ENCODE data around the gene MAPK8. TPM values are rescaled to one million over a fixed set of nuclear protein-coding genes. Genes with fewer than 3 reads are reported as not detected.

MAPK8 gene
- total RNA-seq, 1 donor from 2014 or later, result 7.7 TPM

- no peak for TF ChIP-seq CTCF (IDR thresholded peaks at IDR 0.05)
- no peaks in the 10 kb centered on the region for H3K9me3 ChIP-seq
These were observed 15.5 kb downstream of the MAPK8 start for GRCh38 chr10:48322017-48322416.

GRCh38 chr10:48324580-48324979 lies 18.1 kb downstream of the MAPK8 start:
- no peaks in the 10 kb centered on the region for H3K4me1 ChIP-seq
- DNase-seq (ENCODE audit: low spot score in 2 of 2), result no peak
- intact Hi-C loops (cut with DNase I), result no loop called here
- no peaks in the 10 kb centered on the region for H3K36me3 ChIP-seq
- no peaks in the 10 kb centered on the region for H3K27me3 ChIP-seq
- no peak for TF ChIP-seq CTCF (IDR thresholded peaks at IDR 0.05)
- no peaks in the 10 kb centered on the region for H3K9me3 ChIP-seq
- H3K27ac ChIP-seq, result no peak overlapping the region
- H3K4me3 ChIP-seq, result no peak overlapping the region

More at GRCh38 chr10:48322017-48322416, 15.5 kb downstream of the MAPK8 start:
- Histone ChIP-seq H3K36me3 (no peaks in the 10 kb centered on the region), H3K4me1 (no peaks in the 10 kb centered on the region), H3K4me3 (no peak overlapping the region), H3K27me3 (no peaks in the 10 kb centered on the region), H3K27ac (no peak overlapping the region)
- DNase-seq (ENCODE audit: low spot score in 2 of 2), result no peak
- intact Hi-C loops (cut with DNase I), result no loop called here

- Histone ChIP-seq H3K9me3 (no peaks in the 10 kb centered on the region), H3K4me1 (no peaks in the 10 kb centered on the region), H3K27me3 (no peaks in the 10 kb centered on the region), H3K36me3 (no peaks in the 10 kb centered on the region), H3K4me3 (no peak overlapping the region), H3K27ac (no peak overlapping the region)
- intact Hi-C loops (cut with DNase I), result no loop called here
- no peak for DNase-seq (ENCODE audit: low spot score in 2 of 2)
- no peak for TF ChIP-seq CTCF (IDR thresholded peaks at IDR 0.05)
These were observed 23.8 kb downstream of the MAPK8 start for GRCh38 chr10:48330269-48330668.

- no peaks in the 10 kb centered on the region for H3K4me1 ChIP-seq
- H3K4me3 ChIP-seq, result no peak overlapping the region
- intact Hi-C loops (cut with DNase I), result no loop called here
- no peaks in the 10 kb centered on the region for H3K36me3 ChIP-seq
- H3K9me3 ChIP-seq, result no peaks in the 10 kb centered on the region
- no peak overlapping the region for H3K27ac ChIP-seq
- no peaks in the 10 kb centered on the region for H3K27me3 ChIP-seq
- DNase-seq (ENCODE audit: low spot score in 2 of 2), result no peak
- no peak for TF ChIP-seq CTCF (IDR thresholded peaks at IDR 0.05)
These were observed 25.0 kb downstream of the MAPK8 start for GRCh38 chr10:48331436-48331835.

GRCh38 chr10:48332166-48332870 lies 25.8 kb downstream of the MAPK8 start:
- no peaks in the 10 kb centered on the region for H3K9me3 ChIP-seq
- no peak overlapping the region for H3K4me3 ChIP-seq
- no peak overlapping the region for H3K27ac ChIP-seq
- intact Hi-C loops (cut with DNase I), result no loop called here
- no peak for DNase-seq (ENCODE audit: low spot score in 2 of 2)
- H3K27me3 ChIP-seq, result no peaks in the 10 kb centered on the region
- no peaks in the 10 kb centered on the region for H3K36me3 ChIP-seq
- TF ChIP-seq CTCF (IDR thresholded peaks at IDR 0.05), result no peak
- H3K4me1 ChIP-seq, result no peaks in the 10 kb centered on the region

GRCh38 chr10:48332871-48333216 lies 26.4 kb downstream of the MAPK8 start:
- intact Hi-C loops (cut with DNase I), result no loop called here
- Histone ChIP-seq H3K27ac (no peak overlapping the region), H3K4me1 (no peaks in the 10 kb centered on the region), H3K27me3 (no peaks in the 10 kb centered on the region), H3K36me3 (no peaks in the 10 kb centered on the region), H3K4me3 (no peak overlapping the region), H3K9me3 (no peaks in the 10 kb centered on the region)
- no peak for TF ChIP-seq CTCF (IDR thresholded peaks at IDR 0.05)
- no peak for DNase-seq (ENCODE audit: low spot score in 2 of 2)

Measured in ascending aorta (tissue), 2 donors.